HFFc6 (cell line): ENCODE measurements around the gene HDAC9. TPM values are rescaled to one million over a fixed set of nuclear protein-coding genes. Genes with fewer than 3 reads are reported as not detected.

ENCODE experiments used
- DNase-seq: peaks from one replicate; pipeline ENCODE4 v3.0.0-alpha.2; 2018
- H3K27ac Mint-ChIP-seq: 2 replicates; pipeline ENCODE4 v1.8.0; 2020; ENCODE audit warnings: mild to moderate bottlenecking, mixed read lengths
- H3K27me3 Mint-ChIP-seq: 2 replicates; pipeline ENCODE4 v1.8.0; 2021; ENCODE audit warnings: mild to moderate bottlenecking, moderate library complexity, mixed read lengths; ENCODE audit not compliant: insufficient read depth
- H3K36me3 Mint-ChIP-seq: 2 replicates; pipeline ENCODE4 v1.8.0; 2021; ENCODE audit warnings: low read depth, mixed read lengths
- H3K4me1 Mint-ChIP-seq: 2 replicates; pipeline ENCODE4 v1.8.0; 2020; ENCODE audit warnings: low read depth, mixed read lengths
- H3K4me3 Mint-ChIP-seq: 2 replicates; pipeline ENCODE4 v1.8.0; 2020; ENCODE audit warnings: mild to moderate bottlenecking, moderate library complexity, mixed read lengths
- H3K9me3 Mint-ChIP-seq: 2 replicates; pipeline ENCODE4 v1.8.0; 2020; ENCODE audit warnings: mild to moderate bottlenecking, mixed read lengths
- CTCF ChIP-seq: fragments of 200-600 bp; sonication (generic); IDR thresholded peaks from 2 replicates; pipeline ENCODE4 v1.5.0; 2021; ENCODE audit warnings: antibody characterized with exemption, mild to moderate bottlenecking
- total RNA-seq, 6 experiments: library from RNA; stranded (reverse); fragmentation: NEBNext Ultra II Directional; extraction: Animal tissue kit (Norgen Biotek cat#: 25700); gene quantifications; 2 replicates in 1 of 6; 3 replicates in 5 of 6; pipeline ENCODE4 v1.2.3, GENCODE V29; 2021

HDAC9 gene
- total RNA-seq, 6 experiments from 2014 or later, result 11.5 to 29.2 (median 13.2) TPM

DNA sequence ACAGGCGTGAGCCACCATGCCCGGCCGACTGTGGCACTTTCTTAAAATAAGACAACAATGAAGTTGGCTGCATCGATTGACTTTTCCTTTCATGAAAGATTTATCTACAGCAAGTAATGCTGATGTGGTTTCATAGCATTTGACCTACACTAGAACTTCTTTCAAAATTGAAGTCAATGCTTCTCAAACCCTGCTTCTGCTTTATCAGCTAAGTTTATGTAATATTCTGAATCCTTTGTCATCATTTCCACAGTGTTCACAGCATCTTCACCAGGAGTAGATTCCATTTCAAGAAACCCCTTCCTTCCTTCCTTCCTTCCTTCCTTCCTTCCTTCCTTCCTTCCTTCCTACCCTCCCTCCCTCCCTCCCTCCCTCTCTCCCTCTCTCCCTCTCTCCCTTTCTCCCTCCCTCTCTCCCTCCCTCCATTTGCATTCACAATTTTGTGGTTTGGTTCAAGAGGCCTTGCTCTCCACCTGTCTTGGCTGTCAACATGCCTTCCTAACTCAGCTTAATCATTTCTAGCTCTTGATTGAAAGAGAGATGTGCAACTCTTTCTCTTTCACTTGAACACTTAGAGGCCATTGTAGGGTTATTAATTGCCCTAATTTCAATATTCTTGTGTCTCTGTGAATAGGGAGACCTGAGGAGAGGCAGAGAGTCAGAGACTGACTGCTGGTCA, 52.1 kb downstream of the HDAC9 start:
- Mint-ChIP-seq H3K4me3 (no peak overlapping the region), H3K4me1 (peaks cover 39% of the 10 kb centered on the region), H3K36me3 (peaks cover 42% of the 10 kb centered on the region), H3K9me3 (no peaks in the 10 kb centered on the region), H3K27ac (no peak overlapping the region), H3K27me3 (0 out of 2 replicates have a peak, but pooled peaks cover 3% of the 10 kb centered on the region)
- DNase-seq, result no peak
- TF ChIP-seq CTCF, result no peak

DNA sequence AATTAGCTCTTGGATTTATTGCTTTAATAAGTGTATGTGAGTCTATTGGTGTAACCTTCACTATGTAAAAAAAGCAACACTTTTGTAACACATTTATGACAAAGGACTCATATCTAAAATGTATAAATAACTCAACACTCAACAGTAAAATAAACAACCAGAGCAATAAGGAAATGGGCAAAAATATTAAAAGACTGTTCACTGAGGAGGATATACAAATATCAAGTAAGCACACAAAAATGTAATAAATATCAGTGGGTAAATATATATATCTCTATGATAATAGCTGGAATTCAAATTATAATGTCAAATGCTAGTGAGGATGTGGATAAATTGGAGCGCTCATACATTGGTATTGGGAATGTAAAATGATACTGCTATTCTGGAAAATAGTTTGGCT, 53.0 kb downstream of the HDAC9 start:
- TF ChIP-seq CTCF, result no peak
- H3K4me3 Mint-ChIP-seq, result no peak overlapping the region

GRCh38 chr7:18550574-18550973, 55.0 kb downstream of the HDAC9 start:
- Mint-ChIP-seq H3K9me3 (no peaks in the 10 kb centered on the region), H3K36me3 (peaks cover 23% of the 10 kb centered on the region), H3K27me3 (0 out of 2 replicates have a peak, but pooled peaks cover 3% of the 10 kb centered on the region), H3K4me1 (peaks cover 60% of the 10 kb centered on the region), H3K4me3 (no peak overlapping the region), H3K27ac (no peak overlapping the region)
- no peak for TF ChIP-seq CTCF
- no peak for DNase-seq

More for the DNA sequence above, 53.0 kb downstream of the HDAC9 start:
- Mint-ChIP-seq H3K27ac (no peak overlapping the region), H3K4me1 (peaks cover 42% of the 10 kb centered on the region), H3K27me3 (0 out of 2 replicates have a peak, but pooled peaks cover 3% of the 10 kb centered on the region), H3K9me3 (no peaks in the 10 kb centered on the region), H3K36me3 (peaks cover 36% of the 10 kb centered on the region)
- DNase-seq, result no peak

DNA sequence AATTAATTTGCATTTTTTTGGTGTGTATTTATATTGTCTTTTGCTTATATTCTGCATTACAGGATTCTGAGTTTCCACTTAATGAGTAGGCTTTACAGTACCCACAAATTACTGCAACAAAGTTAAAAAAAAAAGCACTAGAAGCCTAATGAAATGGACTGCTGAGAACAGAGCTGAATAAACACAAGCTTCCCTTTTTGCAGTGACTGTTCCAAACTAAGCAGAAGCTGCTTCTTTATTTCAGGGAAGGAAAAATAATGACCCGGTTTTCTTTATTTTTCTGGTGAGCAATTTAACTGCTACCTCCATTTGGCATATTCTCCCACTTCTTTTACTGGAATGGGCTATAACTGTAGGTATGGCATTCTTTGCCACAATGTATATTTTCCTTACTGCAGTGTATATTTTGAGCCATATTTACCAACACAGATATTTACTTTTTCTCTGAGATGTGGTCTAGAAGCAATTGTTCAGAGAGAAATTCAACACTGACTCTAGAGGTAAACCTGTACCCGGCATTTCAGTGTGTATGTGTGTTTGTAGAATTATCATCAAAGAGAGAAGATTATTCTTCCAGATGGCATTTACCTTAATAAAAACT, 56.9 kb downstream of the HDAC9 start:
- TF ChIP-seq CTCF, result no peak
- no peak for DNase-seq
- Mint-ChIP-seq H3K27me3 (0 out of 2 replicates have a peak, but pooled peaks cover 3% of the 10 kb centered on the region), H3K4me1 (peaks cover 74% of the 10 kb centered on the region), H3K4me3 (peak overlapping the region; percentile 36; the same call in 1 of the 2 replicates), H3K36me3 (peaks cover 17% of the 10 kb centered on the region), H3K27ac (peak overlapping the region; percentile 37), H3K9me3 (no peaks in the 10 kb centered on the region)

DNA sequence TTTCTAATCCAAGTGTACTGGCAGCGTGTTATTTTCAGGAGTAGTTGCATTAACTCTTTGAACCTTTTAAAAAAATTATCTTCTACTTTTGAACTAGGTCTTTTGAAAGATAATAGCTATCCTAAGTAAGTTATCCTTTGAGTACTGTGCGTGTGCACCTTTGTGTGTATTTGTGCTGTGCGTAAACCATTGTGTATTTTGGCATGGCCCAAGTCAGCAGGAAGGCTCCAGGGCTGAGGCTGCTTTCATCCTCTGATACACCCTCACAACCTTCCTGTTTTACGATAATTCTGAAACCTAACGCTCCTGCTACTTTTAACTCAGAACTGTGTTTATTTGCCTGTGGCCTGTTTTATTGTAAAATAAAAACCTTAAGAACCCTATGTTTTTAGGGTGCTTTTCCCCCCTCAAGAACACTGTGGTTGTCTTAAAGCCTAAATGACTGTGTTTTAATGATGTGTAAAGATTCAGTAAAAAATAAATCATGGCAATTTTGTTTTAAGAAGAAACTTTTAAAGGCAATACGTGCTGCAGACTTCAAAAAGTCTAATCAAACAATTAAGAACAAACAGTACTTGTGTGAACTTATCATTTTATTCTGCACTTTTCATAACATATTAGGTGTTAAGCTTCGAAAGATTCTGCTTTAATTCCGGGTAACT, 57.5 kb downstream of the HDAC9 start:
- Mint-ChIP-seq H3K36me3 (peaks cover 10% of the 10 kb centered on the region), H3K27ac (peak overlapping the region; percentile 37; the same call in 1 of the 2 replicates), H3K4me1 (peaks cover 74% of the 10 kb centered on the region), H3K27me3 (0 out of 2 replicates have a peak, but pooled peaks cover under 1% of the 10 kb centered on the region), H3K9me3 (no peaks in the 10 kb centered on the region), H3K4me3 (peak overlapping the region; percentile 36)
- DNase-seq, result no peak
- no peak for TF ChIP-seq CTCF
